ENCODE results near the gene EXO1. TPM values are rescaled to one million over a fixed set of nuclear protein-coding genes. Genes with fewer than 3 reads are reported as not detected.
"Not testable (repeated sequence)": the region's sequence is repeated elsewhere in the genome, so short reads cannot be mapped to it uniquely, and the experiment has no call there.

Gene EXO1
- 1 to 10 TPM; 2.0 to 7.4 (median 2.1) TPM for total RNA-seq
- long read RNA-seq, donor 1, partial matches to known transcripts = 0 of 1 reads
- long read RNA-seq, donor 1, other reads (novel, unspliced or antisense) = 0 of 1 reads
- long read RNA-seq, donor 2, partial matches to known transcripts = 0 of 3 reads
- long read RNA-seq, donor 2, other reads (novel, unspliced or antisense) = 2 of 3 reads

DNA sequence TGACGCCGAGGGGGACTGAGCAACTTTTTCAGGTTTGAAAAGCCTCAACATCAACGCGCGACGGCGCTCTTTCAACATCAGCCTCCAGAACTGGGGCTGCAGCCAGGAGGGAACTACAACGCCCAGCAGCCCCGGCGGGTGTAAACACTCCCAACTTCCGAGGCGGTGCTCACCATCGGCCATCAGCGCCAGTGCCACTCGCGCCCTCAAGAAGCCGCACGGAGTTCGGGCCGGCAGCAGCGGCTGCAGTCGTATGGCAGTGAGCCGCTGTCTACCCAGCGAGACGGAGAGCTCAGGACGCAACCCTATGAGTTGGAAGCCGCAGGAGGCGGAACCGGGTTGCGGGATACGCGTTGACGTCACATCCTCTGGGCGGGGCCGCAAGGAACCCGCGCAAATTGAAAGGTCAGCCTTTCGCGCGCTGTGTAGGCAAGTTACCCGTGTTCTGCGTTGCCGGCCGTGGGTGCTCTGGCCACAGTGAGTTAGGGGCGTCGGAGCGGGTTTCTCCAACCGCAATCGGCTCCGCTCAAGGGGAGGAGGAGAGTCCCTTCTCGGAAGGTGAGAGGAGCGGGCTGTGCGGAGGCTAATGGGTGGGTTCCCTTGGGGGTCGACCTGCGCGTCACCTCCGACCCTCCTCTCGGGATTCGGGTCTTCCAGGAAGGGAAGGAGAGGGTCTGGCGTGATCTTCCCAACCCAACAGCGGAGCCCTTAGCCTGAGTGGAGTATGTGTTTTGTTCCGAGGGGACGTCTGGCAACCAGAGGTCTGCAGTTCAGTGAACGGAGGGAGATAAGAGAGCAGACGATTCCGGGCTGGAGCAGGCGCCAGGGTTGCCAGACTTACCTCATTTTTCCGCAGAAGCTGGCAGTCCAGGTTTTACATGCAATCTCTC is at the start of gene EXO1:
TSS of gene EXO1 (plus strand) at position 409 of the 890 bp plus-strand sequence. CDS start 2,222 bp downstream, outside the sequence.
- intact Hi-C loops (cut with DNase I, micrococcal nuclease) = no loop called here
- DNase-seq = peak; percentile 91 to 95 (median 92)
- ATAC-seq = peak; percentile 98

DNA sequence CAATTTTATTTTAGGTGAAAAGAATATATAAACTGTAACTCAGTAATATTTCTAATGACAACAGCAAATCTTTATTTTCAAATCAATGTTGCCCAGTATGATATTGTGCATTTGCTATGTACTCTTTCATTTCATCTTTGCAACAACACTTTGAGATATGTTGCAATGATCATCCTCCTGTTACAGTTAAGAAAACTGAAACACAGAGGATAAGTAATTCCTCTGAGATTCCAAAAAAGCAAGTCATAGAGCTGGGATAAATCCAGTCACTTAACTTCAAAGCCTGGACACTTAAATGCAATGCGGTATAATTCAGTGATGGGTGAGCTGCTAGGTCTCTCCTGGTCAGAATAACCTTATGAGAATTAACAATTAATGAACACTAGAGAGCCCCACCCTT is 48.6 kb upstream of the EXO1 start:
- DNase-seq = no peak
- Histone ChIP-seq H3K4me1 (ENCODE audit: low read depth) (no peaks in the 10 kb centered on the region), H3K36me3 (ENCODE audit: low read depth) (no peaks in the 10 kb centered on the region), H3K9me3 (no peaks in the 10 kb centered on the region), H3K4me3 (no peak overlapping the region)
- intact Hi-C loops (cut with DNase I, micrococcal nuclease) = no loop called here
- TF ChIP-seq, protein P1, sequence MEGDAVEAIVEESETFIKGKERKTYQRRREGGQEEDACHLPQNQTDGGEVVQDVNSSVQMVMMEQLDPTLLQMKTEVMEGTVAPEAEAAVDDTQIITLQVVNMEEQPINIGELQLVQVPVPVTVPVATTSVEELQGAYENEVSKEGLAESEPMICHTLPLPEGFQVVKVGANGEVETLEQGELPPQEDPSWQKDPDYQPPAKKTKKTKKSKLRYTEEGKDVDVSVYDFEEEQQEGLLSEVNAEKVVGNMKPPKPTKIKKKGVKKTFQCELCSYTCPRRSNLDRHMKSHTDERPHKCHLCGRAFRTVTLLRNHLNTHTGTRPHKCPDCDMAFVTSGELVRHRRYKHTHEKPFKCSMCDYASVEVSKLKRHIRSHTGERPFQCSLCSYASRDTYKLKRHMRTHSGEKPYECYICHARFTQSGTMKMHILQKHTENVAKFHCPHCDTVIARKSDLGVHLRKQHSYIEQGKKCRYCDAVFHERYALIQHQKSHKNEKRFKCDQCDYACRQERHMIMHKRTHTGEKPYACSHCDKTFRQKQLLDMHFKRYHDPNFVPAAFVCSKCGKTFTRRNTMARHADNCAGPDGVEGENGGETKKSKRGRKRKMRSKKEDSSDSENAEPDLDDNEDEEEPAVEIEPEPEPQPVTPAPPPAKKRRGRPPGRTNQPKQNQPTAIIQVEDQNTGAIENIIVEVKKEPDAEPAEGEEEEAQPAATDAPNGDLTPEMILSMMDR (IDR thresholded peaks at IDR 0.05) = no peak
- ATAC-seq = no peak

More for the DNA sequence above, at the start of gene EXO1:
- TF ChIP-seq, protein P1 (IDR thresholded peaks at IDR 0.05) = no peak
- H3K9me3 ChIP-seq = no peaks in the 10 kb centered on the region
- H3K4me3 ChIP-seq = peak within 1 kb of the TSS; percentile 86
- no peaks in the 10 kb centered on the region for H3K36me3 ChIP-seq (ENCODE audit: low read depth)
- peaks cover 11% of the 10 kb centered on the region for H3K4me1 ChIP-seq (ENCODE audit: low read depth)

DNA sequence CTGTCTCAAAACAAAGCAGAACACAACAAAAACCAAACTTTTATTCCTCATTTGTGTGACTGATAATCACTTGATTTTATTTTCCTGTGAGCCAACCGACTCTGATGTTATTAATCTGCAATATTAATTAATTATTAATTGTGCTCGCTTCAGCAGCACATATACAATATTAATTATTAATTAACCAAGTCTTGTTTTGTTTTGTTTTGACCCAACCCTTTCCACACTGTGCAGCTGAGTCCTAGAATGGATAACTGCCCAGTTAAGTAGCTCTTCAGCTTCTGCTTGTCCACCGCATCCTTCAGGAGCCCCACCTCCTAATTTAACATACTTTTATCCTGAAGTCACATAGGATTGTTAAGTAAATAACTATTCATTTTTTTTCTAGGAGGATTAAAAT is 47.4 kb upstream of the EXO1 start:
- intact Hi-C loops (cut with DNase I, micrococcal nuclease) = no loop called here
- TF ChIP-seq, protein P1 (IDR thresholded peaks at IDR 0.05) = no peak
- H3K36me3 ChIP-seq (ENCODE audit: low read depth) = no peaks in the 10 kb centered on the region

DNA sequence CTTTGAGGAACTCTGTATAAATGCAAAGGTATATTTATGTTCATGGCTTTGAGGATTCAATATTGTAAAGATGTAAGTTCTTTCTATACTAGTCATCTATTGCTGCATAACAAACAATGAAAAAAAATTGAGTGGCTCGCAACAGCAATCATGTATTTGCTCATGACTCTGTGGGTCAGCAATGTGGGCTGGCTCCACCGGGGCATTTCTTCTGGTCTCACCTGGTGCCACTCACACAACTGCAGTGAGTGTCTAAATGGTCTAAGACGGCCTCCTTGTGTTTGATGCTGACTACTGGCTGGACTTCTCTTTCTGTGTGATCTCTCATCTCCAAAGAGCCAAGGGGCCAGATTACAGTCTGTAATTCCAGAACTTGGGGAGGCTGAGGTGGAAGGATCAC is 45.1 kb upstream of the EXO1 start:
- Histone ChIP-seq H3K4me3 (no peak overlapping the region), H3K9me3 (no peaks in the 10 kb centered on the region), H3K4me1 (ENCODE audit: low read depth) (no peaks in the 10 kb centered on the region), H3K36me3 (ENCODE audit: low read depth) (no peaks in the 10 kb centered on the region)
- ATAC-seq = no peak
- DNase-seq = no peak
- intact Hi-C loops (cut with DNase I, micrococcal nuclease) = no loop called here
- TF ChIP-seq, protein P1 (IDR thresholded peaks at IDR 0.05) = no peak

More for the DNA sequence above, 47.4 kb upstream of the EXO1 start:
- H3K4me3 ChIP-seq = no peak overlapping the region
- H3K4me1 ChIP-seq (ENCODE audit: low read depth) = no peaks in the 10 kb centered on the region
- ATAC-seq (no peak), DNase-seq (no peak)
- no peaks in the 10 kb centered on the region for H3K9me3 ChIP-seq

DNA sequence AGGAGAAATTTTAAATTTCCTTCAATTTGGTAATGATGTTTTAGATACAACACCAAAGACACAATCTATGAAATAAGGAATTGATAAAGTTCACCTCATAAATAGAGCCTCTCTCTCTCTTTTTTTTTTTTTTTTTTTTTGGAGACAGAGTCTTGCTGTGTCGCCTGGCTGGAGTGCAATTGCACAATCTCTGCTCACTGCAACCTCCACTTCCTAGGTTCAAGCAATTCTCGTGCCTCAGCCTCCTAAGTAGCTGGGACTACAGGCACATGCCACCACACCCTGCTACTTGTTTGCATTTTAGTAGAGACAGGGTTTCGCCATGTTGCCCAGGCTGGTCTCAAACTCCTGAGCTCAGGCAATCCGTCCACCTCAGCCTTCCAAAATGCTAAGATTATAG is 43.3 kb upstream of the EXO1 start:
- intact Hi-C loops (cut with DNase I, micrococcal nuclease); H3K9me3 ChIP-seq; DNase-seq; H3K4me1 ChIP-seq (ENCODE audit: low read depth); ATAC-seq; H3K36me3 ChIP-seq (ENCODE audit: low read depth); H3K4me3 ChIP-seq: not testable (repeated sequence)

DNA sequence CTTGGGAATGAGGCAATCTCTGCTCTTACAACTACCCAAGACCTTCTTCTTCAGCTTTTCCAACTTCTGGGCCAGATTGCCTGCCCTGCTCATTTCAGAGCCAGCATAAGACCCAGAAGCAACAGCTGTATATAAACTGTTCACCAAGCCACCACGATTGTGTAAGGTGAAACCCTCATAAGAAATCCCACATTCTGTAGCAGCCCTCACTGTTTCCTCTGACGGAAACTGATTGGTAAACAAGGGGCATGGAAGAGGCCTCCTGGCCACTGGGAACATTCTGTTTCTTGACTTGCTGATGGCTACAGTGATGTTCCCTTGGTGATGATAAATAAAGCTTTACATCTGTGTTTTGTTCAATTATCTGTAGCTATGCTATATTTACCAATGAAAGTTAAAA is 39.7 kb upstream of the EXO1 start:
- Histone ChIP-seq H3K36me3 (ENCODE audit: low read depth) (no peaks in the 10 kb centered on the region), H3K4me1 (ENCODE audit: low read depth) (no peaks in the 10 kb centered on the region), H3K9me3 (no peaks in the 10 kb centered on the region), H3K4me3 (no peak overlapping the region)
- intact Hi-C loops (cut with DNase I, micrococcal nuclease) = no loop called here
- DNase-seq (no peak), ATAC-seq (no peak)
- TF ChIP-seq, protein P1 (IDR thresholded peaks at IDR 0.05) = no peak

Measured in mucosa of descending colon (tissue), 3 donors.